HK-2 (cell line): ENCODE data around the gene ZSWIM5.
"Not testable (repeated sequence)": the region's sequence is repeated elsewhere in the genome, so short reads cannot be mapped to it uniquely, and the experiment has no call there.

Experiments
- DNase-seq: peaks from one replicate; pipeline ENCODE4 v3.0.0-alpha.2; 2018; ENCODE audit not compliant: unreplicated experiment

Gene ZSWIM5

GRCh38 chr1:45205011-45205909 lies 1.1 kb downstream of the ZSWIM5 start:
- no peak for DNase-seq

GRCh38 chr1:45200906-45201500 lies 5.4 kb downstream of the ZSWIM5 start:
- DNase-seq, result no peak

- DNase-seq, result no peak
Measured at GRCh38 chr1:45200435-45200834, 6.0 kb downstream of the ZSWIM5 start.

- no peak for DNase-seq
Measured at GRCh38 chr1:45198185-45198584, 8.2 kb downstream of the ZSWIM5 start.

GRCh38 chr1:45196863-45197262 lies 9.5 kb downstream of the ZSWIM5 start:
- DNase-seq, result no peak

GRCh38 chr1:45191418-45191783 lies 15.0 kb downstream of the ZSWIM5 start:
- DNase-seq, result no peak

- no peak for DNase-seq
Measured at GRCh38 chr1:45187725-45188124, 18.7 kb downstream of the ZSWIM5 start.

- DNase-seq, result not testable (repeated sequence)
Measured at GRCh38 chr1:45179918-45180519, 26.4 kb downstream of the ZSWIM5 start.

- DNase-seq, result no peak
Measured at GRCh38 chr1:45177452-45177851, 29.0 kb downstream of the ZSWIM5 start.

- no peak for DNase-seq
Measured at GRCh38 chr1:45172764-45173163, 33.6 kb downstream of the ZSWIM5 start.

- no peak for DNase-seq
Measured at GRCh38 chr1:45172005-45172404, 34.4 kb downstream of the ZSWIM5 start.

- no peak for DNase-seq
Measured at GRCh38 chr1:45171575-45171974, 34.8 kb downstream of the ZSWIM5 start.

GRCh38 chr1:45170151-45170742 lies 36.2 kb downstream of the ZSWIM5 start:
- DNase-seq, result no peak

GRCh38 chr1:45167947-45168346 lies 38.5 kb downstream of the ZSWIM5 start:
- DNase-seq, result not testable (repeated sequence)

GRCh38 chr1:45164307-45164706 lies 42.1 kb downstream of the ZSWIM5 start:
- DNase-seq, result not testable (repeated sequence)

GRCh38 chr1:45163111-45163510 lies 43.3 kb downstream of the ZSWIM5 start:
- DNase-seq, result not testable (repeated sequence)

- not testable (repeated sequence) for DNase-seq
Measured at GRCh38 chr1:45162041-45163035, 44.1 kb downstream of the ZSWIM5 start.

- DNase-seq, result no peak
Measured at GRCh38 chr1:45155957-45156356, 50.4 kb downstream of the ZSWIM5 start.

- no peak for DNase-seq
Measured at GRCh38 chr1:45155423-45155822, 51.0 kb downstream of the ZSWIM5 start.

GRCh38 chr1:45152126-45152525 lies 54.3 kb downstream of the ZSWIM5 start:
- DNase-seq, result no peak

- DNase-seq, result no peak
Measured at GRCh38 chr1:45148209-45148825, 58.1 kb downstream of the ZSWIM5 start.
